Left ventricle myocardium inferior (tissue), 1 donor: Measurements from ENCODE around the gene TMEM37. TPM values are rescaled to one million over a fixed set of nuclear protein-coding genes. Genes with fewer than 3 reads are reported as not detected.
A peak's percentile ranks its signal among the peaks of the same experiment; 100 is the strongest.

Experiments
- DNase-seq: peaks from one replicate; pipeline ENCODE4 v3.0.0-alpha.2; 2020
- H3K27ac ChIP-seq: fragments of 200-600 bp; replicated peaks from 2 replicates; pipeline ENCODE4 v1.8.0; 2021
- H3K27me3 ChIP-seq: fragments of 200-600 bp; 2 replicates; pipeline ENCODE4 v1.8.0; 2021; ENCODE audit warnings: low read depth
- H3K36me3 ChIP-seq: fragments of 200-600 bp; 2 replicates; pipeline ENCODE4 v1.8.0; 2021
- H3K4me1 ChIP-seq: fragments of 200-600 bp; 2 replicates; pipeline ENCODE4 v1.8.0; 2021
- H3K4me3 ChIP-seq: fragments of 200-600 bp; 2 replicates; pipeline ENCODE4 v1.8.0; 2021; ENCODE audit warnings: mild to moderate bottlenecking, moderate library complexity
- H3K9me3 ChIP-seq: fragments of 200-600 bp; replicated peaks from 2 replicates; pipeline ENCODE4 v1.8.0; 2021
- intact Hi-C: fragments of 100-400 bp; cut with micrococcal nuclease; formaldehyde crosslinking; loops from one replicate; pipeline ENCODE4 v1.11.0; 2022
- total RNA-seq: library from RNA; stranded (reverse); fragmentation: NEBNext Ultra II Directional; extraction: Animal tissue kit (Norgen Biotek cat#: 25700); gene quantifications from one replicate; pipeline ENCODE4 v1.2.1, GENCODE V29; 2021
- TF ChIP-seq, protein P1 (sequence below): fragments of 200-600 bp; IDR thresholded peaks from 2 replicates; pipeline ENCODE4 v1.8.0; 2021; ENCODE audit warnings: antibody characterized with exemption, mild to moderate bottlenecking, borderline replicate concordance
- donor health status: DM: no; HTN: yes; CAD: no; lungs with severe emphysema.

TMEM37 gene
- total RNA-seq, 1 donor from 2014 or later = 2.4 TPM

DNA sequence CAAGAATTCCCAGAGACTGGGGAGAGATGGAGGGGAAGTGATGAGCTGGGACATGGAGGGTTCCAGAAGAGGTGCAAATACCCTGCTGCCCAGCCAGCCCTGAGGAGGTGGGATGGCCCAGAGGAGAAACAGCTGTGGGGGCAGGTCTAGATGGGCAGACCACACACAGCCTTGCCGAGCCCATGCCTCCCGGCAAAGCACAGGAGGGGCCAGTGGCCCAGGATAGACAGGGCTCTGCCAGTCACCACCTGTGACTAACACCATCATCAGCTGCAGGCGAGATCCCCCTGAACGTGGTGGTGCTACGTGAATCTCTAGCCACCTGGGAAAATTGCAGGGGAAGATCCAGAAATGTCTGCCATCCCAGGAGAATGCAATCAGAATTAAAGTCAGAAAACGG is 53.2 kb downstream of the TMEM37 start:
- no peaks in the 10 kb centered on the region for H3K36me3 ChIP-seq
- TF ChIP-seq, protein P1, sequence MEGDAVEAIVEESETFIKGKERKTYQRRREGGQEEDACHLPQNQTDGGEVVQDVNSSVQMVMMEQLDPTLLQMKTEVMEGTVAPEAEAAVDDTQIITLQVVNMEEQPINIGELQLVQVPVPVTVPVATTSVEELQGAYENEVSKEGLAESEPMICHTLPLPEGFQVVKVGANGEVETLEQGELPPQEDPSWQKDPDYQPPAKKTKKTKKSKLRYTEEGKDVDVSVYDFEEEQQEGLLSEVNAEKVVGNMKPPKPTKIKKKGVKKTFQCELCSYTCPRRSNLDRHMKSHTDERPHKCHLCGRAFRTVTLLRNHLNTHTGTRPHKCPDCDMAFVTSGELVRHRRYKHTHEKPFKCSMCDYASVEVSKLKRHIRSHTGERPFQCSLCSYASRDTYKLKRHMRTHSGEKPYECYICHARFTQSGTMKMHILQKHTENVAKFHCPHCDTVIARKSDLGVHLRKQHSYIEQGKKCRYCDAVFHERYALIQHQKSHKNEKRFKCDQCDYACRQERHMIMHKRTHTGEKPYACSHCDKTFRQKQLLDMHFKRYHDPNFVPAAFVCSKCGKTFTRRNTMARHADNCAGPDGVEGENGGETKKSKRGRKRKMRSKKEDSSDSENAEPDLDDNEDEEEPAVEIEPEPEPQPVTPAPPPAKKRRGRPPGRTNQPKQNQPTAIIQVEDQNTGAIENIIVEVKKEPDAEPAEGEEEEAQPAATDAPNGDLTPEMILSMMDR = no peak
- no peaks in the 10 kb centered on the region for H3K27me3 ChIP-seq
- DNase-seq = no peak
- H3K4me3 ChIP-seq = no peak overlapping the region
- H3K4me1 ChIP-seq = peaks cover 95% of the 10 kb centered on the region
- H3K27ac ChIP-seq = peak overlapping the region; percentile 92
- H3K9me3 ChIP-seq = no peaks in the 10 kb centered on the region
- intact Hi-C loops = no loop called here

GRCh38 chr2:119485336-119486110 is 53.9 kb downstream of the TMEM37 start:
- Histone ChIP-seq H3K27ac (peak overlapping the region; percentile 92), H3K9me3 (no peaks in the 10 kb centered on the region), H3K4me3 (peak overlapping the region; percentile 37), H3K36me3 (no peaks in the 10 kb centered on the region), H3K27me3 (no peaks in the 10 kb centered on the region), H3K4me1 (peaks cover 98% of the 10 kb centered on the region)
- DNase-seq = peak; percentile 79
- TF ChIP-seq, protein P1 = no peak
- intact Hi-C loops = no loop called here

DNA sequence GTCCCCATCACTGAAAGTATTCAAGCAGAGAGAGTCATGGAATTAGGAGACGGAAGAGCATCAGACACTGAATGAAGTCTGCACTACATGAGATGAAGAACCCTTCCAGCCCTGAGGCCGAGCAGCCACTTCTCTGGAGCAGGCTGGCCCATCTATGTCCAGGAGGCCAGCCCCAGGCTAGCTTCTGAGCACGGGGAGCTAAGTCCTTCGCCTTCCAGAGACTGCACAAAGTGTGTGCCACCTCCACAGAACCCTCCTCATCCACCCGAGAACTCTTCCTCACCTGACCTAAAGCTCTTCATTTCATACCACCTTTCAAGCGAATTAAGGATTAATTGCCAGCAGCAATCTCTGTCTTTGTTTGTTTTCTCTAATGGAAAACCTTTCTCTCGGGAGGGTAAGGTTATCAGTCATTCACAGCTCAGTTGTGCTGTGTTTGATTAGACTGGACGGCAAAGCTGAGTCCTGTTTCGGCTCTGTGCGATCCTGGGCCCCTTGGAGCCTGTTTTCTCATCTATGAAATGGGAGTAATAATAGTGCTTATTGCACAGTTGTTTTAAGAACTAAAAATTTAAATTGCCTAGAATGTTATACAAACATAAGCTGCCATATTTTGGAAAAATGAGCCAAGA is 54.7 kb downstream of the TMEM37 start:
- H3K9me3 ChIP-seq = no peaks in the 10 kb centered on the region
- no peaks in the 10 kb centered on the region for H3K27me3 ChIP-seq
- peak overlapping the region; percentile 92 for H3K27ac ChIP-seq
- TF ChIP-seq, protein P1 = no peak
- peak overlapping the region; percentile 37 for H3K4me3 ChIP-seq
- H3K4me1 ChIP-seq = peaks cover 95% of the 10 kb centered on the region
- H3K36me3 ChIP-seq = no peaks in the 10 kb centered on the region
- no peak for DNase-seq
- intact Hi-C loops = no loop called here

GRCh38 chr2:119486886-119487285 is 55.2 kb downstream of the TMEM37 start:
- H3K9me3 ChIP-seq = no peaks in the 10 kb centered on the region
- no peaks in the 10 kb centered on the region for H3K36me3 ChIP-seq
- no peaks in the 10 kb centered on the region for H3K27me3 ChIP-seq
- intact Hi-C loops = no loop called here
- TF ChIP-seq, protein P1 = no peak
- H3K4me3 ChIP-seq = peak overlapping the region; percentile 37
- peak overlapping the region; percentile 92 for H3K27ac ChIP-seq
- peaks cover 95% of the 10 kb centered on the region for H3K4me1 ChIP-seq
- no peak for DNase-seq

GRCh38 chr2:119487434-119488244 is 56.0 kb downstream of the TMEM37 start:
- DNase-seq = no peak
- peak overlapping the region; percentile 92 for H3K27ac ChIP-seq
- intact Hi-C loops = no loop called here

More at GRCh38 chr2:119487434-119488244, 56.0 kb downstream of the TMEM37 start:
- Histone ChIP-seq H3K9me3 (no peaks in the 10 kb centered on the region), H3K27me3 (no peaks in the 10 kb centered on the region), H3K4me1 (peaks cover 94% of the 10 kb centered on the region), H3K36me3 (no peaks in the 10 kb centered on the region), H3K4me3 (peak overlapping the region; percentile 37)
- TF ChIP-seq, protein P1 = no peak
